Cerebellar cortex (tissue), 1 donor: Measurements from ENCODE around the gene DPH2.

Source experiments
- DNase-seq: peaks from one replicate; pipeline ENCODE4 v3.0.0-alpha.2; 2015; ENCODE audit warnings: low spot score

DPH2 gene

DNA sequence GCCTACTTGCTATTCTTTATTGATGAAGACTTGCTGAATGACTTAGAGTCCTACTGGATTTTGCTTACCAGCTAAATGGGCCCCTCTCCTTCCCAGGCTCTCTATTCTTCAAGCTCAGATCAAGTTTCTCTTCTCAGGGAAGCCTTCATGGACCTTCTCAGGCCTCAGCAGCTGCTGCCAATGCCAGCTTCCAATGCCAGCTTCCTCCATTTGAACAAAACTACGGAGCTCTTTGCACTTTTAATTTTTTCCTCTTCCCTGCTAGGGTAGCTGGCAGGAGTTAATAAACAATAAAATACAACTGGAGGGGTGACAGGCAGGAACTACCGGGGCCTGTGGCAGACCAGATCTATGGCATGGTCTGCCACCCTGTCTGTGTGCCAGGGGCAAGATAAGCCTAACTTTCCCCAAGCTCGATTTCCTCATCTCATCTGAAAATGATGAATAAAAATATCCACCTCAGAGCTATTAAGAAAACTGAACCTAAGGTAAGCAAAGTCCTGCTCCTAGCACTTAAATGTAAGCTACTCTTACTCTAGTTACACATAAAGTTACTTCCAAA is 24.1 kb upstream of the DPH2 start:
- no peak for DNase-seq

DNA sequence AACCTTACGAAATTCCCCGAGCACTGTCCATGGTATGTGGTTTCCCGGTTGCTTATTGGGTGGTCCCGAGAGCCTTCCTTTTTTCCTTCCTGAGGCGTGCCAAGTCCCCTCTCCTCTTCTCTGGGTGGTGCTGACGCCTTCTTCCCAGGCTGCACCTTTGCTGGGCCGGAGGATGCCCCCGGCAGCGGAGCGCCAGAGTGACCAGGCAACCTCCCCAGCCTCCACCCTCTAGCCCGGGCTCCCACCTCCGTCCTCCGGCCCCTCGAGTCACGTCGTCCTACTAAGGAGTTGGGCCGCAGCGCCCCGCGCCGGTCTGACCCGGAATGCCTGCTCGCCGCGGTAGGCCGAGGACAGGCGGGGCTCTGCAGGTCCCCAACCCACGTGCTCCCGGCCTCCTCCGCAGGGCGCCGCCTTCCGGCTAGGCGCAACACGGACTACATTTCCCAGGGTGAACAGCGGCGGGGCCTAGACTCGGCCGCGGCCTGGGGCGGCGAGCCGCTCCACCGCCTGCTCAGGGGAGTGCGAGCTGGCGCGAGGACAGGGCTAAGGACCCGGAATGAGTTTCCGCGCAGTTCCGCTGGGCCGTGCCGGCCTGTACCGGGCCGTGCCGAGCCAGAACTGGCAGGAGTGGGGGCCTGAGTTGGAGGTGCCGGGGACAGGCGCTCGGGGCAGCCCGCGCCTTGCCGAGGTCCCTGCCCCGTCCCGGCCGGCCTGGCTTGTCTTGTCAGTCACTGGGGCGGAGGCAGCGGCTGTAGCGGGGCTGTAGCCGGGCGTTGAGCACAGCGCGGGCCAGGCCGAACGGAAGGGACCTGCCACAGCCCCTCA is 23.4 kb upstream of the DPH2 start, which contains the start of gene IPO13:
TSS of gene IPO13 (plus strand) at position 715 of the 825 bp plus-strand sequence. CDS start 651 bp downstream, outside the sequence.
- peak; percentile 95 for DNase-seq

DNA sequence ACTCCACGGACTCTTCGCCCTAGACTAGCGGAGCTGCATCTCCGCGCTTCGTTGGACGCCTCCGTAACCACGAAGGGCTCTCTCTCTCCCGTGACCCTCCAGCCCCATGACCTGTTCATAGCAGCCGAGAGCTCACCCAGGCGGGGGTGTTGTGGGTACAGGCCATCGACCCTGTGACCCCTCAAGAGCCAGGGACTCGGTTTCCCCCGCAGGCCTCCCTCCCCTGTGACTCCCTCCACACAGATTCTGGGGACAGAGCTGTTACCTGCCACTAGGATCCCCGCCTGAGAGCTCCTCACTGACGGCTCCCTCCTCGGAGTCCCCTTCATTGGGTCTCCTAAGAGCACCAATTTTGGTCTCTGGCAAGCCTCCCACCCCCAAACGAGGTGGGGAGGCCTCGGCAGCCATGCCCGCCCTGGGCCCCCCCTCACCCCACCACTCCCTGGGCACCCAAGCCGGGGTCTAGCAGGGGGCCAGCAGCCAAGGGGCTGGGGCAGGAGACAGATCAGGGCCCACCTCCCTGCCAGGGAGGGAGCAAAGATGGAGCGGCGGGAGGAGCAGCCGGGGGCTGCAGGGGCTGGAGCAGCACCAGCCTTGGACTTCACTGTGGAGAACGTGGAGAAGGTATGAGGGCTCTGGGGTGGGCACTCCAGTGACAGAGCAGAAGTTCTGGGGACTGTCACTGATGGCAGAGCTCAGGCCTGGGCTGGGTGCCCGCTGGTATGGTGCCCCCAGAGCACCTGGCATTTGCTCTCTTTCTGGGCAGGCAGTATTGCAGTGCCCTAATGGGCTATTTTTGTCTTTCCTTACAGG is 22.5 kb upstream of the DPH2 start:
- peak; percentile 65 for DNase-seq

DNA sequence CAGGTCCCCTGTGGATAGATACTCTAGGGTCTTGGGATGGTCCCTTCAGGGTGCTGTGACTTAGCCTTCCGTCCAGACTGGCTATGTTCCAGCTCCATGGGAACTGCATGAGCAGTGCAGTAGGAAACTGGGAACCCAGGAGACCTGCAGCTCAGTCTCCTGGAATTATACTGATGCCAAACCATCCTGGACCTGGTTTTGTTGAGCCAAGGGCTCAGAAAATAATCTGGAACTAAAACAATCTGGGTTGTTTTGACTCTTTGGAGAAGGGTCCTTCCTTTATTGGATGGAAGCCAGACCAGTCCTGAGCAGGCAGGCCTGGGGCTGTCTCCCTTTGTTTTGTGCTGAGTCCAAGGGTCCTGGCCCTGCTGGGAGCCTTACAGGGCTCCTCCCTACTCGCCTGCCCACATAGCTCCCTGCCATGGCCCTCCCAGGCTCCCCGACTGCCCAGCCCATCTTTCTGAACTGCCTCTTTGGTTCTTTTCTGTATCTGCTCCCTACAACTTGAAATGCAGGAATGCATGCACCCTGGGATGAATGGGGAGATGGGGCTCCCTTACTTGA is 21.9 kb upstream of the DPH2 start:
- DNase-seq, result no peak

DNA sequence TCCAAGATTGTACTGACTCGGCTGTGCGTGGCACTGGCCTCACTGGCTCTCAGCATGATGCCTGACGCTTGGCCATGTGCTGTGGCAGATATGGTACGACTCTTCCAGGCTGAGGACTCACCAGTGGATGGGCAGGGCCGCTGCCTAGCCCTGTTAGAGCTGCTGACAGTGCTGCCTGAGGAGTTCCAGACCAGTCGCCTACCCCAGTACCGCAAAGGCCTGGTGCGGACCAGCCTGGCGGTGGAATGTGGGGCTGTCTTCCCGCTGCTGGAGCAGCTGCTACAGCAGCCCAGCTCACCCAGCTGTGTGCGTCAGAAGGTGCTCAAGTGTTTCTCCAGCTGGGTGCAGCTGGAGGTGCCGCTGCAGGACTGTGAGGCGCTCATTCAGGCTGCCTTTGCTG is 20.1 kb upstream of the DPH2 start:
- DNase-seq, result no peak

DNA sequence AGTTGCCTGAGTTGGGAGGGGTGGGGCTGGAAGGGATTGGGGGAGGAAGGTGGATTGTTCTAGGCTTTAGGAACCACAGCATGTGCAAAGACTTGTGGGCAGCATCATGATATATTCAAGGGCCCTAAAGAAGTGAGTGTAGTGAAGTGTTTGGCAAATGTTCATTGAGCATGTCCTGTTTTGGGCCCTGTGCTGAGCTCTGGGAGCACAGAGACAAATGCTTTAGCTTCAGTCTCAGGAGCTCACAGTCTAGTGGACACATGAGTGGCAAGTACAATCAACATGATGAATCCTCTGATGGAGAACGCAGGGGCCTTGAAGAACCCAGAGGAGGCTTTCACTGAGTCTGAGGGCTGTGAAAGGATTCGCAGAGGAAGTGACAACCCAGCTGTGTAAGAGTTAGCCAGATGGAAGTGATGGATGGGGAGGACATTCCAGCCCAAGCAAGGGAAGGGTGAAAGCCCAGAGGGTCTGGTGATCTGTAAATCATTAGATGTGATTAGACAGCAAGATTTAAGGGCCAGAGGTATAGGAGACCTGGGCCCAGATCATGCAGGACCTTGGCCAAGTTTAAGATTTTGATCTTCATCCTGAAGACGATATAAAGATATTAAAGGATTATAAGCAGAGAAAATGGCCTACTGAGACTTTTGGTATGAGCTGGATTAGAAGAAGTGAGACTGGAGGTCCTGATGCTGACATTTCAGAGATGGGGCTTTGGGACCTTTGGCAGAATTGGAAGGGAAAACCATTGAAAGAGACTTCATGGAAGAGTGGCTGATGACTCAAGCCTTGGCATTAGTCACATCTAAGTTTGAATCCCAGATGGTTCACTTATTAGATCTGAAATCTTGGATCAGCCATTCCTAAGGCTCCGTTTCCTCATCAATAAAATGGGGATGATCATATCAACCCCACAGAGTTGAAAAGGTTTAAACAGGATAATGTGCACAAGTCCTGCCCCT is 18.5 kb upstream of the DPH2 start:
- no peak for DNase-seq

DNA sequence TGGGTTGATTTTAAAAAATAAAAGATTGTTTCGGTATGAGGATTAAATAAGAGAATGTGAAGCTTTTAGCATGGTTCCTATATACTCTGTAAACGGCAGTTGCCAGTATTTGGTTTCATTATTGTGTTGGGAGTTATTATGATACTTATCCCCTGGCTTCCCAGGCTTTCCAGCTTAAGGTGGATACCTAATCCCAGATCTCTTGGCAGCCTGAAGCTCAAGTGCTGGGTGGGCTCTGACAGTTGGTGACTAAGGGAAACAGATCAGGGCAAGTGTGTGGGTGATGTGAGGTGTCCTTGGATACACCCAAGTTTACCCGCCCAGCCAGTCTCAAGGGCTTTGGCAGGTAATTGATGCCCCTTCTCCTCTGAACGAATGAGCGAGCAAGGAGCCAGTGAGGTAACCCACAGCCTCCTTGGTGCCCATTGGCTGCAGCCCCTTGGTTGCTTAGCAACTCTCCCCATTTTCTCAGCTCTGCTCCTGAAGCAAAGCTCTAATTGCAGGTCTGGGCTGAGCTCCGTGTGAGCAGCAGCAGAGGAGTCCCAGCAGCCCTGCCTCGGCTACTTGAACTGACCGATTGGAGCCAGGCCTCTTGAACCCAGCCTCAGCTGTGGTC is 17.0 kb upstream of the DPH2 start:
- peak; percentile 56 for DNase-seq

DNA sequence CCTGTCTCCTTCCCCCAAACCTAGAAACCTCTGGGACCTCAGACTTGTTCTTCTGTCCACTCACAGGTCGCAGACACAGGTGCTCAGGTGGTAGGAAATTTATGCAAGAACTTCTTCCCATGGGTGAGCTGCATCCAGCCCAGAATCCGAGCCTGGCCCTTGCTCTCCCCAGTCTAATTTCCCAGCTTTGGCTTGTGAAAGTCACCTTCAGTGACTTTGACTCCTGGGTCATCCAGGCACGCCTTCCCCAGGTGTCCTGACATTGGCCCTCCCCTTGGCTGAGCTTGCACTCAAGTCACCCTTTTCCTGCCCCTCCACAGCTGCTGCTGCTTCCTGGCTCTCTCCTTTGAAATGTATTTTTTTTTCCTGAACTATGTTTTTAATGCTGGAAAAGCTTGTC is 16.4 kb upstream of the DPH2 start:
- DNase-seq, result no peak

DNA sequence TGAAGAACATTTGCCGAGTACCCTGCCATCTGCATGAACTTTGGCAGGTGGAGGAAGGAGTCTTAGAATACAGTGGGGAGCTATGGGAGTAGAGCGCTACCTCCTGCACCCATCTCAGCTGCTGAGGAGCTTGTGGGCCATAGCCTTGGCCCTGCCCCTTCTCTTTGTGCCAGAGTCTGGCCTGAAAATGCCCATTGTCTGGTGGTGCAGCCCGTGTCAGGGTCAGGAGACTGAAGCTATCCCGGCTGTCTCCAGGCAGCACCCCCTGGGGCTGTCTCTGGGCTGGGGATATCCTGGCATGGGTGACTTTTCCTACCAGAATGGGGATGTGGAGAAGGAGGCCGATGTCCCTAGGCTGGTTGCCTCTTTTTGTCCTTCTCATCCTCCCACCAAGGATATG is 15.8 kb upstream of the DPH2 start:
- DNase-seq, result no peak

DNA sequence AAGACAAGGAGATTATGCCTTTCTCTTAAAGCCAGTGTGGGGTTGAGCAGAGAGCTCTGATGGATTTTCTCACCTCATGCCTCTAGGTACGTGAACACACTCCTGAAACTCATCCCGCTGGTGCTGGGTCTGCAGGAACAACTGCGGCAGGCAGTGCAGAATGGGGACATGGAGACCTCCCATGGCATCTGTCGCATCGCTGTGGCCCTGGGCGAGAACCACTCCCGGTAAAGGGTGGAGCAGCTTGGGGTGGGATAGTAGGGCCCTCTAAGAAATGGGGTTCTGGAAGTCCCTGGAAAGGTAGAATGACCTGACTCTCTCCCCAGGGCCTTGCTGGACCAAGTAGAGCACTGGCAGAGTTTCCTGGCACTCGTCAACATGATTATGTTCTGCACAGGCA is 13.6 kb upstream of the DPH2 start:
- no peak for DNase-seq

DNA sequence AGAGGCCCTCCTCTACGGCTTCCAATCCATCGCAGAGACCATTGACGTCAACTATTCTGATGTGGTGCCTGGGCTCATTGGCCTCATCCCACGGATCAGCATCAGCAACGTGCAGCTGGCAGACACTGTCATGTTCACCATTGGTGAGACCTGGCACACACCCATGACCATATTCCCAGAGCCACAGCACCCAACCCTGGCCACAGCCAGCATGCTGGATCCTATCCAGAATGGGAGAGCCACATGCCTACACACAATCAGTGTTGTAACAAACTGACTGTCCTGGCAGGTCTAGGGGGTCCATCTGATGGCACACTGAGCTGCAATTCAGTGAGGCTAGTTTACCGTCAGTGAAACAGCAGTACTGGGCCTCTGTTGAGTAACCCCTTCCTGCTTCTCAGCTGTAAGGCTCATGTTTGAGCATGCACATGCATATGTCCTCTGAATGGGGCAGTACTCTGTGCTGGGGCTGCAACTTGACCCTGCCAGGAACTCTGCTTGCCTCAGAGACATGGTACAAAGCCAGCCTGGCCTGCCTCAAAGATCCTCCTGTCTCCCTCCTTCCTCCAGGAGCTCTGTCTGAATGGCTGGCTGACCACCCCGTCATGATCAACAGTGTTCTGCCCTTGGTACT is 12.3 kb upstream of the DPH2 start:
- DNase-seq, result no peak

DNA sequence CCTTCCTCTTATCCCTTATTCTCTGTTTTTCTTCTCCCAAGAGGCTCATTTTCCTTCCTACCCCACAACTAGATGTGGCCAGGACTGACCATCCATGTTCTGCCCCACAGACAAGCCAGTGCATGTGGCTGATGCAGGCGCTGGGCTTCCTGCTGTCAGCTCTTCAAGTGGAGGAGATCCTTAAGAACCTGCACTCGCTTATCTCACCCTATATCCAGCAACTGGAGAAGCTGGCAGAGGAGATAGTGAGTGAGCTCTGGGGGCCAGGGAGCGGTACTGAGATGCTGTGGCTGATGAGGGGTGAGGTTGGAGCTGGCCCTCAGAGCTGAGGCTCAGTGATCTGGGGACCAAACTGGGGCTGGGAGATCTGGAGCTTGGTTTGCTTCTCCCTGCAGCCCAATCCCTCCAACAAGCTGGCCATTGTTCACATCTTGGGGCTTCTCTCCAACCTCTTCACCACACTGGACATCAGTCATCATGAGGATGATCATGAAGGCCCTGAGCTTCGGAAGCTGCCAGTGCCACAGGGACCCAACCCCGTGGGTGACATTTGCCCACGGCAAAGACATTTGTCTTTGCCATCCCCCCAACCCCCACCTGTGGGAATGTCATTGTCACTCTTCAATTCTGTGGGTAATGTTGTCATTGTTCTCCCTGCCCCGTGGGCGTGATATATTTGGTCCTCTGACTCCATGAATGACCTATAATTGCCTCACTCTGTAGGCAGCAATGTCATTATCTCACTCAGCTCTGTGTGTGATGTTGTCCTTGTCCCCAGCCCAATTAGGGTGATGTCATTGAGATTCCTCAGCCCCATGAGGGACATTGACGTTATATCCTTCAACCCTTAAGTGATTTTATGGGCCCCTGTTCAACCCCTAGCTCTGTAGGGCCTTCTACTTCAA is 11.2 kb upstream of the DPH2 start:
- no peak for DNase-seq

DNA sequence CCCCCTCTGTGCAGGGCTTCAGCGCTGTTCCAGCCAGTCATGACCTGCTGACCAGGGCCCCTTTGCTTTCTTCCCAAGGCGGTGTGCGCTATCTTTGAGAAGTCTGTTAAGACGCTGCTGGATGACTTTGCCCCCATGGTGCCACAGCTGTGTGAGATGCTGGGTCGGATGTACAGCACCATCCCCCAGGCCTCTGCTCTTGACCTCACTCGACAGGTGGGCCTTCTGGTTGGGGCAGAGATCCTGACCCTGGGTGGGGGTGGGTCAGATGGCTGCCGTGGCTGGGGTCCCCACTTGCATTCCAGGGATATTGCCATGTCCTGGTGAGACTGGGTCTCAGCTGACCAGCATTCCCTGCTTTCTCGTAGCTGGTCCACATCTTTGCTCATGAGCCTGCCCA is 9.0 kb upstream of the DPH2 start:
- no peak for DNase-seq

DNA sequence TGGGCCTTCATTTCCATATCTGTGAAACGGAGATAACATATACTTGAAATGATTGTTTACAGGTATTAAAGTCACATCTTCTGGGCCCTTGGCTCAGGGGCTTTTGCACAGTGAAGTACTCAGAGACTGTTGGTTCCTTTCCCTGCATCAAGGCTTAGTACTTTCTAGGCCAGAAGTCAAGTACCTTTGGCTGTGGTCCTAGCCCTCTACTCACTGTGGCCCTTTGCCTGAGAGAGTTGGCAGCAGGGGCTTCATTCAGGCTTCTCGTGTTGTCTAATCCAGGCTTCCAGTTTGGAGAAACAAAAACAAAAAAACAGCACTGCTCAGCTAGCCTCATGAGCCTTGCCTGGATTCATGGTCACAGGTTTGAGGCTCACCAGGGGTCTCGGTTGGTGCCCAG is 8.1 kb upstream of the DPH2 start:
- no peak for DNase-seq

DNA sequence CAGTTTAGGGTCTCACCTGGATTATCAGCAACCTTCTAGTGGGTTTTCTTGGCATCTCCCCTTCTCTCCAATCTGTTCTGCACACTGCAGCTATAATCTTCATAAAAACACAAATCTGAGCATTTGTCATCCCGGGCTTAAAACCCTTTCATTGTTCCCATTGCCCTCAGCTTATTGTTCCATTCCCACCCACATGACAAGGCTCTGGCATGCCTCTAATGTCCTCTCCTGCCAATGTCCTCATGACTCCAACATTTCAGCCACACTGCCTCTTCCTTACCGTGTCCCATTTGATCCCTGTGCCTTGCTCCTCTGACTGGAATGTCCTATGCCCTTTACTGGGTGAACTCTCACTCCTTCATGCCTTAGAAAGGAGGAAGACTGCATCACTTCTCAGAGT is 7.5 kb upstream of the DPH2 start:
- DNase-seq, result no peak

DNA sequence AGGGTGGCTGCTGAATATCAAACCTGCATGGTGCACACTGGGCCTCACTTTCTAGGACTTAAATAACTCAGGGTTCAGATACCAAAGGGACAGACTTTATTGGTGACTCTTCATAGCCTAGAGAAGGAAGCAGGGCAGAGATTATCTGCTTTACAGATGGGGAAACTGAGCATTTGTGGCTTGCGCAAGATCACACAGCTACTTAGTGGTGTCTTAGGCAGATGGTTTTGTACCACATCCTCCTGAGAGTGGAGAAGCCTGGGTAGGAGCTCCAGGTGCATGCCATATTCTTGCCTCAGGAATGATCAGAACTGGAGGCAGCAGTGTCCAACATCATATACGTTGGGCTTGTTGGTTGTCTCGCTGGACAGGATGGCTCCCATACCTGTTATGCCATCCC is 6.8 kb upstream of the DPH2 start:
- DNase-seq, result no peak

DNA sequence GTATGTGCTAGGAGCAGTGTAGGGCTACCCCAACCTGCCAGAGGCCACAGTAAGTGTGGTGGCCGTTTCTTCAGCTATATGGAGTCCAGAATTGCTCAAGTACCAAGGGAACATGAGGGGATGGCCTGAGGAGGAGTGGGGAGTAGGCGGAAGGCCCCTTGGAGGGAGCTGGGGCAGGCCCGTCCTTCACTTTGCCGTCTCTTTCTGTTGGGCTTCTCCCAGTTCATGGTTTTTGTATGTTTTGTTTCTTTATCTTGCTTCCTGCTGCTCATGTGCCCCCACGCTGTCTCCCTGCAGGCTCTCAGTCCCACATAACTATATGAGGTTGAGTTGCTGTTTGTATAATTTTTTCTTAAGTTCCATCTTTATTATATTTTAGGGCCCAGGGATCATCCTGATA is 5.9 kb upstream of the DPH2 start:
- DNase-seq, result no peak

DNA sequence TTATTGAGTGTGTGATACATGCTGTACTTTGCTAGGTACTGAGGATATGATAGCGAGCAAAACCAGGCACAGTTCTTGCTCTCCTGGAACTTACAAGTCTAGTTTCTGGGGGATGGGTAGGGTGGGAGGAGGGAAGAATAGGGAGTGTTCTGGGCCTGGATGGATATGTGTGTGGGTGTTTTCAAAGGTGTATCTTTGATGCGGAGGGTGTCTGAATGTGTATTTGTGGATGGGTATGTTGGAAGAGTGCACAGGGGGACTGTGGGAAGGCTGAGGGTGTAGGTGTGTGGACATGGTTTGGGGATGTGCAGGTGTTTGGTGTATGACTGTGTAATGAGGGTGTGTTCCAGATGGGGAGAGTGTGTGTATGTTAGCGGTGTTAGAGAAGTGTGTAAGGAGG is 4.5 kb upstream of the DPH2 start:
- no peak for DNase-seq

DNA sequence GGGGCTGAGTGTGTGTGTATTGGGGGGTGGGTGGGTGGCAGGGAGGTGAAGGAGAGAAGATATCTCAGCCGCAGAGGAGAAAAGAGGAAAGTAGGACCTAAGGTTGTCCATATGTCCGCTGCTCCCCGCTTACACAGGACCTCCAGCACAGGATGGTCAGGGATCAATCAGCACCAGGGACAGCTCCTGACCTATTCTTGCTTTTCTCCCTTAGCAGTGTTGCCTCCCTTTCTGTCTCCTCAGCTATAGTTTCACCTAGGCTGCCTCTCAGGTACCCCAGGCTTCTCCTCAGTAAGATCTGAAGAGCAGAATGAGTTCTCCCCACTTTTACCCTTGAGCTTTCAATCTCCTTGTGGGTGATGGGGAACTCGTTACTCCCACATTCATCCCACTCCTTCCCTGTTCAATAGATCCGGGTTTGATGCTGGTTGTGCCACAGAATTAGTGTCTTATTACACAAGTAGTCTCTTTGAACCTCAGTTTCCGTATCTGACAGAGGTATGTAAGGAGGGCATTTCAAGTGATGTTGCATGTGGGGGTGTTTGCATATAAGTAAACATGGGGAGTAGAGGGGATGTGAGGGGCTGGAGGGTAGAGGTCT is 1.4 kb upstream of the DPH2 start:
- DNase-seq, result no peak
